HepG2 (cell line): ENCODE measurements around the gene DCDC2. TPM values are rescaled to one million over a fixed set of nuclear protein-coding genes. Genes with fewer than 3 reads are reported as not detected.
A peak's percentile ranks its signal among the peaks of the same experiment; 100 is the strongest.

Experiments
- ARID5B ChIP-seq: IDR thresholded peaks from 2 replicates; pipeline ENCODE4 v1.4.0; 2020; ENCODE audit warnings: mild to moderate bottlenecking, missing genetic modification reagents
- CEBPG ChIP-seq: IDR thresholded peaks from 2 replicates; pipeline ENCODE4 v1.6.1; 2016
- CREB1 ChIP-seq, 2 experiments: fragments of 450-650 bp in 1 of 2; IDR thresholded peaks; 2 replicates each; pipeline ENCODE4 v1.6.1; 2016 to 2017; ENCODE audit warnings: control low read depth in 1 of 2, mild to moderate bottlenecking in 1 of 2, missing compliant biosample characterization in 1 of 2, missing genetic modification characterization in 1 of 2
- E2F2 ChIP-seq: sonication (generic); formaldehyde crosslinking; IDR thresholded peaks from 2 replicates; pipeline ENCODE4 v1.4.0; 2020; ENCODE audit warnings: missing genetic modification reagents, borderline replicate concordance
- GPN1 ChIP-seq: sonication (generic); formaldehyde crosslinking; IDR thresholded peaks from 2 replicates; pipeline ENCODE4 v1.5.1; 2020; ENCODE audit warnings: missing genetic modification reagents, borderline replicate concordance
- GTF3A ChIP-seq: sonication (generic); formaldehyde crosslinking; conservative IDR thresholded peaks from 2 replicates; pipeline ENCODE4 v1.4.0; 2020; ENCODE audit warnings: mild to moderate bottlenecking, missing genetic modification reagents
- HNRNPLL ChIP-seq: fragments of 200-400 bp; formaldehyde crosslinking; IDR thresholded peaks from 2 replicates; pipeline ENCODE4 v1.6.1; 2017; ENCODE audit warnings: mild to moderate bottlenecking, low read depth, low read length; ENCODE audit not compliant: poor library complexity, severe bottlenecking
- HOXA7 ChIP-seq: sonication (generic); formaldehyde crosslinking; IDR thresholded peaks from 2 replicates; pipeline ENCODE4 v1.8.1; 2022; ENCODE audit warnings: mild to moderate bottlenecking, missing genetic modification reagents, moderate library complexity
- IRF9 ChIP-seq: sonication (generic); formaldehyde crosslinking; IDR thresholded peaks from 2 replicates; pipeline ENCODE4 v1.8.0; 2022; ENCODE audit warnings: missing genetic modification reagents, mild to moderate bottlenecking, borderline replicate concordance
- MTA3 ChIP-seq: sonication (generic); formaldehyde crosslinking; IDR thresholded peaks from 2 replicates; pipeline ENCODE4 v1.4.0; 2020; ENCODE audit warnings: missing genetic modification reagents
- NAIF1 ChIP-seq: sonication (generic); formaldehyde crosslinking; IDR thresholded peaks from 2 replicates; pipeline ENCODE4 v1.5.0; 2020; ENCODE audit warnings: mild to moderate bottlenecking, missing genetic modification reagents, borderline replicate concordance
- NFIC ChIP-seq: IDR thresholded peaks from 2 replicates; pipeline ENCODE4 v1.6.1; 2012; ENCODE audit warnings: mild to moderate bottlenecking, low read length, inconsistent platforms
- RBAK ChIP-seq: sonication (generic); formaldehyde crosslinking; IDR thresholded peaks from 2 replicates; pipeline ENCODE4 v1.5.1; 2020; ENCODE audit warnings: mild to moderate bottlenecking, missing genetic modification reagents
- THAP11 ChIP-seq: IDR thresholded peaks from 2 replicates; pipeline ENCODE4 v1.6.1; 2016; ENCODE audit warnings: missing biosample characterization, missing genetic modification reagents
- TOE1 ChIP-seq: sonication (generic); formaldehyde crosslinking; IDR thresholded peaks from 2 replicates; pipeline ENCODE4 v1.4.0; 2020; ENCODE audit warnings: mild to moderate bottlenecking, missing genetic modification reagents
- TSC22D2 ChIP-seq: sonication (generic); formaldehyde crosslinking; IDR thresholded peaks from 2 replicates; pipeline ENCODE4 v1.5.1; 2020; ENCODE audit warnings: missing genetic modification reagents, mild to moderate bottlenecking, borderline replicate concordance
- U2AF2 ChIP-seq: fragments of 200-400 bp; formaldehyde crosslinking; IDR thresholded peaks from 2 replicates; pipeline ENCODE4 v1.6.1; 2017; ENCODE audit warnings: low read depth, mild to moderate bottlenecking, low read length
- ZBTB37 ChIP-seq: sonication (generic); formaldehyde crosslinking; IDR thresholded peaks from 2 replicates; pipeline ENCODE4 v1.4.0; 2020; ENCODE audit warnings: mild to moderate bottlenecking, missing genetic modification reagents
- ZNF333 ChIP-seq: sonication (generic); formaldehyde crosslinking; IDR thresholded peaks from 2 replicates; pipeline ENCODE4 v1.4.0; 2020; ENCODE audit warnings: mild to moderate bottlenecking, missing genetic modification reagents, borderline replicate concordance
- ZNF788 ChIP-seq: sonication (generic); formaldehyde crosslinking; IDR thresholded peaks from 2 replicates; pipeline ENCODE4 v1.5.0; 2020; ENCODE audit warnings: mild to moderate bottlenecking, missing genetic modification reagents, borderline replicate concordance
- ZNF83 ChIP-seq: sonication (generic); formaldehyde crosslinking; IDR thresholded peaks from 2 replicates; pipeline ENCODE4 v1.4.0; 2020; ENCODE audit warnings: missing genetic modification reagents, mild to moderate bottlenecking, borderline replicate concordance
- polyA plus RNA-seq, 8 experiments: library from polyadenylated mRNA; depleted of rRNA in 3 of 8; stranded (reverse) in 7 of 8; unstranded in 1 of 8; fragments of >200 nt; fragmentation: Illumina TruSeq in 4 of 8; extraction: Trizol in 4 of 8; gene quantifications; 2 replicates each; pipeline versions ENCODE4 v1.2.1 to v1.2.3, GENCODE V29; 2011 to 2016; ENCODE audit warnings: low read depth in 4 of 8, missing spikeins in 1 of 8, mixed read lengths in 1 of 8; ENCODE audit not compliant: insufficient read depth in 1 of 8
- total RNA-seq, 5 experiments: library from RNA; depleted of rRNA; stranded (reverse); fragments of >200 nt; fragmentation: Illumina TruSeq; extraction: Trizol; gene quantifications; 2 replicates each; pipeline ENCODE4 v1.2.3, GENCODE V29; 2016; ENCODE audit warnings: low read depth in 1 of 5

DCDC2 gene
- total and polyA plus RNA-seq, 2 of the 13 experiments (the other 11 are each of a cell fraction or from before 2014, with no cell fraction given): 9.0 to 36.2 TPM

GRCh38 chr6:24402697-24403500 lies 45.0 kb upstream of the DCDC2 start, which contains the start of gene MRS2 (continued):
- TF ChIP-seq ZBTB37 (no peak), GTF3A (CRISPR knock-in tag) (peak; percentile 97; the same call in 1 of the 2 replicates), NAIF1 (CRISPR knock-in tag) (peak; percentile 94), IRF9 (peak; percentile 99), ZNF333 (CRISPR knock-in tag) (peak; percentile 98; the same call in 1 of the 2 replicates), ZNF788 (CRISPR knock-in tag) (peak; percentile 99), HOXA7 (CRISPR knock-in tag) (peak; percentile 75; the same call in 1 of the 2 replicates), HNRNPLL (peak; percentile 85), ZNF83 (CRISPR knock-in tag) (peak; percentile 85; the same call in 1 of the 2 replicates), THAP11 (peak; percentile 86), RBAK (CRISPR knock-in tag) (peak; percentile 15; the same call in 1 of the 2 replicates), TSC22D2 (CRISPR knock-in tag) (peak; percentile 83; the same call in 1 of the 2 replicates), TOE1 (CRISPR knock-in tag) (peak; percentile 64; the same call in 1 of the 2 replicates), CREB1 (IDR thresholded peaks at IDR 0.05) (no peak), CREB1 (CRISPR knock-in tag; IDR thresholded peaks at IDR 0.05) (no peak), U2AF2 (no peak), CEBPG (CRISPR knock-in tag) (no peak), MTA3 (CRISPR knock-in tag) (no peak), GPN1 (CRISPR knock-in tag) (no peak; the same call in none of the 2 replicates), ARID5B (peak; percentile 41; the same call in 1 of the 2 replicates), E2F2 (no peak), NFIC (no peak)
